ENCODE data around the gene NRSN2.

Gene NRSN2

DNA sequence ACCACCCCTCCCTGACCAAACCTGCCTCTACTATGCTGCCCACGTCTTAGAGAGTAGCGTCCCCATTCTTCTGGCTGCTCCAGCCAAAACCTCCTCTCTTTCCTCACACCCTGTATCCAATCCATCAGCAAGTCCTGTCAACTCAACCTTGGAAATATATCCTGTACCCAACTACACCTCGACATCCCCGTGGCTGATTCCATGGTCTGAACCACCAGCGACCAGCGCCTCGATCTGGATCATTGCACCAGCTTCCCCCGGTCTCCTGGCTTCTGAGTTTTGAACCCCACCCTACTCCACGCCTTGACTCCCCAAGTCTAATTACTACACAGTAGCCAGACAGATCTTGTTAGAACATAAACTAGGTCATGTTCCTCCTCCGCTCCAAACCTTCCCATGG is 9.8 kb downstream of the NRSN2 start:
- H3K9me3 ChIP-seq (ENCODE audit: low read depth, low read length) = no peaks in the 10 kb centered on the region
- H3K4me3 ChIP-seq = no peak overlapping the region
- no peaks in the 10 kb centered on the region for H3K36me3 ChIP-seq (ENCODE audit: insufficient read depth, low read length)
- no peak for TF ChIP-seq EZH2 (IDR thresholded peaks at IDR 0.05)
- TF ChIP-seq FOXP2 (optimal IDR thresholded peaks at IDR 0.05; ENCODE audit: control extremely low read depth, extremely low read length, insufficient read depth) = no peak
- TF ChIP-seq POLR2AphosphoS5 (IDR thresholded peaks at IDR 0.05; ENCODE audit: borderline replicate concordance, low read depth, low read length) = no peak
- no peak overlapping the region for H3K9ac ChIP-seq (ENCODE audit: insufficient read length)
- no peak for DNase-seq (ENCODE audit: low read depth, low spot score)
- H3K27ac ChIP-seq = no peak overlapping the region

- H3K4me3 ChIP-seq = no peak overlapping the region
- H3K27ac ChIP-seq = no peak overlapping the region
- no peak overlapping the region for H3K9ac ChIP-seq (ENCODE audit: insufficient read length)
- no peaks in the 10 kb centered on the region for H3K9me3 ChIP-seq (ENCODE audit: low read depth, low read length)
- TF ChIP-seq FOXP2 (optimal IDR thresholded peaks at IDR 0.05; ENCODE audit: control extremely low read depth, extremely low read length, insufficient read depth) (no peak), EZH2 (IDR thresholded peaks at IDR 0.05) (no peak), POLR2AphosphoS5 (IDR thresholded peaks at IDR 0.05; ENCODE audit: borderline replicate concordance, low read depth, low read length) (no peak)
- H3K36me3 ChIP-seq (ENCODE audit: insufficient read depth, low read length) = no peaks in the 10 kb centered on the region
- DNase-seq (ENCODE audit: low read depth, low spot score) = no peak
Measured at GRCh38 chr20:358891-359555, 12.1 kb downstream of the NRSN2 start.

- TF ChIP-seq FOXP2 (optimal IDR thresholded peaks at IDR 0.05; ENCODE audit: control extremely low read depth, extremely low read length, insufficient read depth) = no peak
- TF ChIP-seq EZH2 (IDR thresholded peaks at IDR 0.05) = no peak
- no peak for TF ChIP-seq POLR2AphosphoS5 (IDR thresholded peaks at IDR 0.05; ENCODE audit: borderline replicate concordance, low read depth, low read length)
- H3K9me3 ChIP-seq (ENCODE audit: low read depth, low read length) = no peaks in the 10 kb centered on the region
- no peak overlapping the region for H3K27ac ChIP-seq
- no peak overlapping the region for H3K4me3 ChIP-seq
- no peak for DNase-seq (ENCODE audit: low read depth, low spot score)
- H3K36me3 ChIP-seq (ENCODE audit: insufficient read depth, low read length) = no peaks in the 10 kb centered on the region
- no peak overlapping the region for H3K9ac ChIP-seq (ENCODE audit: insufficient read length)
Measured at GRCh38 chr20:361561-361960, 14.7 kb downstream of the NRSN2 start.

DNA sequence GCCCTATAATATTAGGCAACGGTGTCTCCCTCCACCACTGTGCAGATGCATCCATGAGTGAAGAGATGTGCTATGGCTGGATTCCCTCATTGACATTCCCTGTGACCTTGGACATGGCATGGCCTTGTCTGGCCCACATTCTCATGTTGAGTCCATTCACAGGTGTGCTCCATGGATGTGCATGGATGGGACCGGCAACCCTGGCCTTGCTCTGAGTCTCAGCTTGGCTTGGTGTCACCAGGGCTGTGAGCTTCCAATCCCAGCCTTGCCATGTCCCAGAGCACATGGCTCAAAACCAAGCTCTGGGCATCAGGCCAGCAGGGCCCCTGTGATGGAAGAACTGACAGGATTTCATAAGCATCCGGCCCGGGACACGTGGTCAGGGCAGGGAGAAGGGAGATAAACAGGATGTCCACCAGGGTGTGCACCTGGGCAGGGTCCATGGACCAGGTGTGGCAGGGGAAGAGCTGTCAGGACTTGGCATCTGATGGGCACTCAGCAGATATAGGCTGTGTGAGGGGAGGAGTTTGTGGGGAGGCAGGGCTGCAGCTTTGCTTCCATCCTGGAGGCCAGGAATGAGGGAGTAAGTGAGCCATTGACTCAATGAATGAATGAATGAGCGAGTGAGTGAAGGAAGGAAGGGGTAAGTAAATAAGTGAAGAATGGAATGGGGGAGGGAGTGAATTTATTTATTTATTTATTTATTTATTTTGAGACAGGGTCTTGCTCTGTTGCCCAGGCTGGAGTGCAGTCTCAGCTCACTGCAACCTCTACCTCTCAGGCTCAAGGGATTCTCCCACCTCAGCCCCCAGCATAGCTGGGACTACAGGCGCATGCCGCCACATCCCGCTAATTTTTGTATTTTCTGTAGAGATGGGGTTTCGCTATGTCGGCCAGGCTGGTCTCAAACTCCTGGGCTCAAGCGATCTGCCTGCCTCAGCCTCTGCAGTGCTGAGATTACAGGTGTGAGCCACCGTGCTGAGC is 15.7 kb downstream of the NRSN2 start:
- DNase-seq (ENCODE audit: low read depth, low spot score) = no peak
- H3K9me3 ChIP-seq (ENCODE audit: low read depth, low read length) = no peaks in the 10 kb centered on the region
- no peak overlapping the region for H3K4me3 ChIP-seq
- TF ChIP-seq FOXP2 (optimal IDR thresholded peaks at IDR 0.05; ENCODE audit: control extremely low read depth, extremely low read length, insufficient read depth) = no peak
- no peak for TF ChIP-seq EZH2 (IDR thresholded peaks at IDR 0.05)
- TF ChIP-seq POLR2AphosphoS5 (IDR thresholded peaks at IDR 0.05; ENCODE audit: borderline replicate concordance, low read depth, low read length) = no peak
- H3K9ac ChIP-seq (ENCODE audit: insufficient read length) = no peak overlapping the region
- H3K36me3 ChIP-seq (ENCODE audit: insufficient read depth, low read length) = no peaks in the 10 kb centered on the region
- H3K27ac ChIP-seq = no peak overlapping the region

DNA sequence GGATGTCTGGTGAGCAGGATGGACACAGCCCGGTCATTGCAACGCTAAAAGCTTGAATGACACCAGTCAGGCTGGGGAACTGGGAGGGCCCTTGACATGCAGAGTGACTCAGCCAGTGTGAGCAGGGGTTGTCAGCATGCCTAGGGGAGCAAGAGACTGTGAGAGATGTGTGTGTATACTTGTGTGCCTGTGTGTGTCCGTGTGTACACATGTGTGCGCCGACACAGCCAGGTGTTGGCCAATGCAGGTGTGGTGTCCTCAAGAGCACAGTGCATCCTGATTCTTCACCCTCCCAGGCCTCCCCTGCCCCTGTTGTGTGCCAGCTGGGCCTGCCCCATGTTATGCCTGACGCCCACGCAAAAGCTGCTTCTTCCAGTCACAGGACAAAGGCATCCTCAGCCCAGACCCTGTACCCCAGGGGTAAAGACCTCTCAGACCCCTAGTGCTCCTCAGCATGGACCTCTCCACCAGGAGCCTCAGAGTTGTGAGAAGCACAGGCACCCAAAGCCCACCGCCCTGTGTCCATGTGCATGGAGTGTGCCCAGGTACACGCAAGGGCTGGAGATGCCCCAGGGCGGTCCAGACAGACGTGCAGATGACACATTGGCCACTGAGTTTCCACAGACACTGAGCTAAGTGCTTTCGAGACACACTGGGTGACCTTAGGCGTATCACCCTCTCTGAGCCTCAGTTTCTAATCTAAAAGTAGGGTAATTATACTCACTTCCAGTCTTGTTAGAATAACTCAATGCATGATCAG is 16.6 kb downstream of the NRSN2 start:
- no peak overlapping the region for H3K4me3 ChIP-seq
- no peak for DNase-seq (ENCODE audit: low read depth, low spot score)
- H3K27ac ChIP-seq = no peak overlapping the region
- H3K9me3 ChIP-seq (ENCODE audit: low read depth, low read length) = no peaks in the 10 kb centered on the region
- H3K36me3 ChIP-seq (ENCODE audit: insufficient read depth, low read length) = no peaks in the 10 kb centered on the region
- TF ChIP-seq FOXP2 (optimal IDR thresholded peaks at IDR 0.05; ENCODE audit: control extremely low read depth, extremely low read length, insufficient read depth) (no peak), EZH2 (IDR thresholded peaks at IDR 0.05) (no peak), POLR2AphosphoS5 (IDR thresholded peaks at IDR 0.05; ENCODE audit: borderline replicate concordance, low read depth, low read length) (no peak)
- H3K9ac ChIP-seq (ENCODE audit: insufficient read length) = no peak overlapping the region

GRCh38 chr20:364905-365794 is 18.2 kb downstream of the NRSN2 start:
- Histone ChIP-seq H3K4me3 (no peak overlapping the region), H3K27ac (no peak overlapping the region), H3K36me3 (ENCODE audit: insufficient read depth, low read length) (no peaks in the 10 kb centered on the region), H3K9me3 (ENCODE audit: low read depth, low read length) (no peaks in the 10 kb centered on the region), H3K9ac (ENCODE audit: insufficient read length) (no peak overlapping the region)
- TF ChIP-seq EZH2 (IDR thresholded peaks at IDR 0.05) = no peak
- no peak for DNase-seq (ENCODE audit: low read depth, low spot score)

DNA sequence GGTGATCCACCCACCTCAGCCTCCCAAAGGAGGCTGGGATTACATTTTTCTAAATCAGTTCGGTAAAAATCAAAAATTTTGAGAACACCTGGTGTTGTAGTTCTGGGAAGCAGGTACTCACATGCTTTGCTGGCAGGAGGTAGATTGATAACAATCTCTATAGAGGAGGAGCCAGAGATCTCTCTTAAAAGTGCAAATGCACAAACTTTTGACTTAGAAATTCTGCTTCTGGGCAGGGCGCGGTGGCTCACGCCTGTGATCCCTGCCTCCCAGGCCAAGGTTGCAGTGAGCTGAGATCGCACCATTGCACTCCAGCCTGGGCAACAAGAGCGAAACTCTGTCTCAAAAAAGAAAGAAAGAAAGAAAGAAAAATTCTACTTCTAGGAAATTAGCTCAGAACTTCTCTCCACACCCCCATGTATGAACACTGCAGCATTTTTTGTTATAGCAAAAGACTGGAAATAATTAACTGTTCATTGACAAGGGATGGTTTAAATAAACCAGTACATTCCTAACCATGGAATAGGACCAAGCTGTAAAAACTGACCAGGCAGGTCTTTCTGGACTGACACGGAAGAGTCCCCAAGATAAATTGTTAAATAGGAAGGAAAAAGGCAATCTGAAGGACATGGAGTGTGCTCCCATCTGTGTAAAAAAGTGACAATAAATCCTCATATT is 19.3 kb downstream of the NRSN2 start:
- TF ChIP-seq EZH2 (IDR thresholded peaks at IDR 0.05) (no peak), POLR2AphosphoS5 (IDR thresholded peaks at IDR 0.05; ENCODE audit: borderline replicate concordance, low read depth, low read length) (no peak), FOXP2 (optimal IDR thresholded peaks at IDR 0.05; ENCODE audit: control extremely low read depth, extremely low read length, insufficient read depth) (no peak)
- no peaks in the 10 kb centered on the region for H3K36me3 ChIP-seq (ENCODE audit: insufficient read depth, low read length)
- H3K27ac ChIP-seq = no peak overlapping the region
- no peak overlapping the region for H3K9ac ChIP-seq (ENCODE audit: insufficient read length)
- no peak overlapping the region for H3K4me3 ChIP-seq
- no peak for DNase-seq (ENCODE audit: low read depth, low spot score)
- no peaks in the 10 kb centered on the region for H3K9me3 ChIP-seq (ENCODE audit: low read depth, low read length)
